ENCODE data around the gene THRAP3.

THRAP3 gene

GRCh38 chr1:36342426-36343185 lies 118.4 kb downstream of the THRAP3 start:
- H3K4me3 ChIP-seq (ENCODE audit: low read length) = no peak overlapping the region
- DNase-seq (ENCODE audit: low read depth, low spot score) = no peak

GRCh38 chr1:36343651-36344394 lies 119.6 kb downstream of the THRAP3 start:
- DNase-seq (ENCODE audit: low read depth, low spot score) = no peak
- H3K4me3 ChIP-seq (ENCODE audit: low read length) = no peak overlapping the region

GRCh38 chr1:36344395-36344680 lies 120.1 kb downstream of the THRAP3 start:
- DNase-seq (ENCODE audit: low read depth, low spot score) = no peak
- H3K4me3 ChIP-seq (ENCODE audit: low read length) = no peak overlapping the region

- DNase-seq (ENCODE audit: low read depth, low spot score) = no peak
- no peak overlapping the region for H3K4me3 ChIP-seq (ENCODE audit: low read length)
Observed at GRCh38 chr1:36345353-36345752, 121.1 kb downstream of the THRAP3 start.

- H3K4me3 ChIP-seq (ENCODE audit: low read length) = no peak overlapping the region
- DNase-seq (ENCODE audit: low read depth, low spot score) = no peak
Observed at GRCh38 chr1:36346741-36347370, 122.6 kb downstream of the THRAP3 start.

- H3K4me3 ChIP-seq (ENCODE audit: low read length) = no peak overlapping the region
- DNase-seq (ENCODE audit: low read depth, low spot score) = no peak
Observed at GRCh38 chr1:36349241-36349671, 125.0 kb downstream of the THRAP3 start.

- no peak for DNase-seq (ENCODE audit: low read depth, low spot score)
- H3K4me3 ChIP-seq (ENCODE audit: low read length) = no peak overlapping the region
Observed at GRCh38 chr1:36349839-36350238, 125.6 kb downstream of the THRAP3 start.

- no peak overlapping the region for H3K4me3 ChIP-seq (ENCODE audit: low read length)
- no peak for DNase-seq (ENCODE audit: low read depth, low spot score)
Observed at GRCh38 chr1:36350659-36351226, 126.5 kb downstream of the THRAP3 start.

- H3K4me3 ChIP-seq (ENCODE audit: low read length) = no peak overlapping the region
- no peak for DNase-seq (ENCODE audit: low read depth, low spot score)
Observed at GRCh38 chr1:36351227-36351977, 127.2 kb downstream of the THRAP3 start.

- H3K4me3 ChIP-seq (ENCODE audit: low read length) = no peak overlapping the region
- no peak for DNase-seq (ENCODE audit: low read depth, low spot score)
Observed at GRCh38 chr1:36352125-36352909, 128.1 kb downstream of the THRAP3 start.

- no peak overlapping the region for H3K4me3 ChIP-seq (ENCODE audit: low read length)
- no peak for DNase-seq (ENCODE audit: low read depth, low spot score)
Observed at GRCh38 chr1:36352910-36353878, 129.0 kb downstream of the THRAP3 start.

GRCh38 chr1:36354486-36354885 lies 130.2 kb downstream of the THRAP3 start:
- DNase-seq (ENCODE audit: low read depth, low spot score) = no peak
- H3K4me3 ChIP-seq (ENCODE audit: low read length) = no peak overlapping the region
